ENCODE measurements around the gene C1QL1.

Gene C1QL1

GRCh38 chr17:45004388-45004787 lies 36.3 kb upstream of the C1QL1 start:
- H3F3A ChIP-seq (ENCODE audit: insufficient read depth, low read length): no peaks in the 10 kb centered on the region
- TF ChIP-seq EZH2 (IDR thresholded peaks at IDR 0.05; ENCODE audit: borderline replicate concordance, low read length): no peak
- TF ChIP-seq CTCF (IDR thresholded peaks at IDR 0.05; ENCODE audit: low read length): no peak
- H3K4me3 ChIP-seq (ENCODE audit: low read depth, low read length, poor library complexity, severe bottlenecking): no peak overlapping the region
- H4K20me1 ChIP-seq (ENCODE audit: insufficient read depth, low read length): no peaks in the 10 kb centered on the region
- no peak overlapping the region for H3K4me2 ChIP-seq (ENCODE audit: low read length)
- no peaks in the 10 kb centered on the region; the same call in 1 of the 2 replicates for H3K27me3 ChIP-seq (ENCODE audit: insufficient read depth, low read length)
- no peaks in the 10 kb centered on the region for H3K79me2 ChIP-seq (ENCODE audit: insufficient read depth, low read length)
- H3K27ac ChIP-seq (ENCODE audit: low read depth, low read length, poor library complexity, severe bottlenecking): no peak overlapping the region
- no peak overlapping the region for H3K9ac ChIP-seq (ENCODE audit: low read length)
- no peaks in the 10 kb centered on the region for H3K4me1 ChIP-seq (ENCODE audit: insufficient read depth, low read length, severe bottlenecking)
- H3K9me3 ChIP-seq (ENCODE audit: low read length): peaks cover 2% of the 10 kb centered on the region; the same call in 1 of the 2 replicates
- no peak overlapping the region for H2AFZ ChIP-seq (ENCODE audit: low read length)
- no peaks in the 10 kb centered on the region for H3K9me2 ChIP-seq (ENCODE audit: low read depth, low read length)
- H3K36me3 ChIP-seq (ENCODE audit: insufficient read depth, low read length): no peaks in the 10 kb centered on the region

- Histone ChIP-seq H3K4me2 (ENCODE audit: low read length) (no peak overlapping the region), H2AFZ (ENCODE audit: low read length) (no peak overlapping the region), H4K20me1 (ENCODE audit: insufficient read depth, low read length) (no peaks in the 10 kb centered on the region), H3K9me2 (ENCODE audit: low read depth, low read length) (no peaks in the 10 kb centered on the region), H3K27ac (ENCODE audit: low read depth, low read length, poor library complexity, severe bottlenecking) (no peak overlapping the region), H3K9me3 (ENCODE audit: low read length) (peaks cover 7% of the 10 kb centered on the region), H3K27me3 (ENCODE audit: insufficient read depth, low read length) (no peaks in the 10 kb centered on the region; the same call in 1 of the 2 replicates), H3K36me3 (ENCODE audit: insufficient read depth, low read length) (no peaks in the 10 kb centered on the region; the same call in 1 of the 2 replicates), H3K9ac (ENCODE audit: low read length) (no peak overlapping the region), H3F3A (ENCODE audit: insufficient read depth, low read length) (no peaks in the 10 kb centered on the region), H3K4me3 (ENCODE audit: low read depth, low read length, poor library complexity, severe bottlenecking) (no peak overlapping the region), H3K4me1 (ENCODE audit: insufficient read depth, low read length, severe bottlenecking) (no peaks in the 10 kb centered on the region), H3K79me2 (ENCODE audit: insufficient read depth, low read length) (no peaks in the 10 kb centered on the region)
- TF ChIP-seq EZH2 (IDR thresholded peaks at IDR 0.05; ENCODE audit: borderline replicate concordance, low read length) (no peak), CTCF (IDR thresholded peaks at IDR 0.05; ENCODE audit: low read length) (no peak)
Observed at GRCh38 chr17:45003877-45004276, 35.8 kb upstream of the C1QL1 start.

GRCh38 chr17:45001310-45001709 lies 33.2 kb upstream of the C1QL1 start:
- peaks cover 5% of the 10 kb centered on the region; the same call in 1 of the 2 replicates for H3K27me3 ChIP-seq (ENCODE audit: insufficient read depth, low read length)
- no peak overlapping the region for H3K4me2 ChIP-seq (ENCODE audit: low read length)
- no peak overlapping the region for H3K4me3 ChIP-seq (ENCODE audit: low read depth, low read length, poor library complexity, severe bottlenecking)
- no peaks in the 10 kb centered on the region for H3F3A ChIP-seq (ENCODE audit: insufficient read depth, low read length)
- no peak overlapping the region for H3K27ac ChIP-seq (ENCODE audit: low read depth, low read length, poor library complexity, severe bottlenecking)
- no peaks in the 10 kb centered on the region for H3K9me2 ChIP-seq (ENCODE audit: low read depth, low read length)
- no peak overlapping the region for H3K9ac ChIP-seq (ENCODE audit: low read length)
- TF ChIP-seq CTCF (IDR thresholded peaks at IDR 0.05; ENCODE audit: low read length): no peak
- TF ChIP-seq EZH2 (IDR thresholded peaks at IDR 0.05; ENCODE audit: borderline replicate concordance, low read length): no peak
- no peaks in the 10 kb centered on the region for H3K4me1 ChIP-seq (ENCODE audit: insufficient read depth, low read length, severe bottlenecking)
- H3K79me2 ChIP-seq (ENCODE audit: insufficient read depth, low read length): no peaks in the 10 kb centered on the region
- H2AFZ ChIP-seq (ENCODE audit: low read length): no peak overlapping the region
- peaks cover 7% of the 10 kb centered on the region for H3K9me3 ChIP-seq (ENCODE audit: low read length)
- no peaks in the 10 kb centered on the region; the same call in 1 of the 2 replicates for H3K36me3 ChIP-seq (ENCODE audit: insufficient read depth, low read length)
- no peaks in the 10 kb centered on the region for H4K20me1 ChIP-seq (ENCODE audit: insufficient read depth, low read length)

Data from OCI-LY1 (cell line).